Mesodermal cell (in vitro differentiated cells): ENCODE measurements around the gene CNNM4.
A peak's percentile ranks its signal among the peaks of the same experiment; 100 is the strongest.

ENCODE experiments used
- H3K27ac ChIP-seq: 2 replicates; pipeline ENCODE4 v1.7.0; 2013; ENCODE audit warnings: mild to moderate bottlenecking, low read depth, low read length, moderate library complexity; ENCODE audit not compliant: severe bottlenecking
- H3K36me3 ChIP-seq: 2 replicates; pipeline ENCODE4 v1.7.1; 2013; ENCODE audit warnings: mild to moderate bottlenecking, low read length, moderate library complexity; ENCODE audit not compliant: control insufficient read depth, insufficient read depth
- H3K4me1 ChIP-seq: one replicate; pipeline ENCODE4 v1.7.1; 2013; ENCODE audit warnings: mild to moderate bottlenecking, low read length; ENCODE audit not compliant: insufficient read depth, control insufficient read depth, poor library complexity, severe bottlenecking
- H3K4me3 ChIP-seq: 2 replicates; pipeline ENCODE4 v1.7.0; 2013; ENCODE audit warnings: low read length, control low read depth, mild to moderate bottlenecking; ENCODE audit not compliant: insufficient read depth, poor library complexity, severe bottlenecking; ENCODE audit errors: extremely low read depth
- H3K9me3 ChIP-seq: 2 replicates; pipeline ENCODE4 v1.7.1; 2013; ENCODE audit warnings: mild to moderate bottlenecking, low read length, moderate library complexity; ENCODE audit not compliant: control insufficient read depth
- WGBS, 2 experiments: methylation state at CpG; one replicate each; pipeline ENCODE4 v1.1.5; 2013; ENCODE audit warnings: missing lambda C conversion rate in 2 of 2; ENCODE audit not compliant: insufficient coverage in 2 of 2; 5-methylcytosine and 5-hydroxymethylcytosine counted together

The CNNM4 gene

DNA sequence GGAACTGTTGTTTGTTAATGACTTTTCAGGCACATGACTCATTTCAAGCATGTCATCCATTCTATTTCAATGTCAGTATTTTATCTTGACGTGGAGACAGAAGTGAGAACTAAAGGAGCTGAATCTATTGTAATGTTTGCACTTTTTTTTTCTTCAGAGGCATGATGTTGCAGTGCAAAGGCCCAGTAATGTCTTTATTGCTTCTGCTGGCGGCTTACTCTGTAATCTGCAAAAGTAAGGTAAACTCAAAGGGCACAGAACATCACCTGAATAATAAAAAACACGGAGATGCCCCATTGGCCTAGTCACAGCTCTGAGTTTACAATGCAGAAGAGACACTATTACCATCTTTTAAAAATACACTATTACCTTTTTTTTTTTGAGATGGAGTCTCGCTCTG is 53.0 kb downstream of the CNNM4 start:
- H3K4me3 ChIP-seq: no peak overlapping the region
- H3K27ac ChIP-seq: no peak overlapping the region
- 95 to 96% methylated on average over 3 of the region's 4 CpGs for WGBS, 2 experiments
- H3K4me1 ChIP-seq: peaks cover 20% of the 10 kb centered on the region
- peaks cover 7% of the 10 kb centered on the region for H3K36me3 ChIP-seq
- no peaks in the 10 kb centered on the region for H3K9me3 ChIP-seq

GRCh38 chr2:96815326-96816126 is 54.8 kb downstream of the CNNM4 start:
- 2 to 4% methylated on average over 29 to 46 of the region's 60 CpGs for WGBS, 2 experiments
- H3K9me3 ChIP-seq: no peaks in the 10 kb centered on the region
- no peak overlapping the region for H3K27ac ChIP-seq
- H3K36me3 ChIP-seq: peaks cover 14% of the 10 kb centered on the region
- peak overlapping the region; percentile 61 for H3K4me3 ChIP-seq
- H3K4me1 ChIP-seq: peaks cover 15% of the 10 kb centered on the region

DNA sequence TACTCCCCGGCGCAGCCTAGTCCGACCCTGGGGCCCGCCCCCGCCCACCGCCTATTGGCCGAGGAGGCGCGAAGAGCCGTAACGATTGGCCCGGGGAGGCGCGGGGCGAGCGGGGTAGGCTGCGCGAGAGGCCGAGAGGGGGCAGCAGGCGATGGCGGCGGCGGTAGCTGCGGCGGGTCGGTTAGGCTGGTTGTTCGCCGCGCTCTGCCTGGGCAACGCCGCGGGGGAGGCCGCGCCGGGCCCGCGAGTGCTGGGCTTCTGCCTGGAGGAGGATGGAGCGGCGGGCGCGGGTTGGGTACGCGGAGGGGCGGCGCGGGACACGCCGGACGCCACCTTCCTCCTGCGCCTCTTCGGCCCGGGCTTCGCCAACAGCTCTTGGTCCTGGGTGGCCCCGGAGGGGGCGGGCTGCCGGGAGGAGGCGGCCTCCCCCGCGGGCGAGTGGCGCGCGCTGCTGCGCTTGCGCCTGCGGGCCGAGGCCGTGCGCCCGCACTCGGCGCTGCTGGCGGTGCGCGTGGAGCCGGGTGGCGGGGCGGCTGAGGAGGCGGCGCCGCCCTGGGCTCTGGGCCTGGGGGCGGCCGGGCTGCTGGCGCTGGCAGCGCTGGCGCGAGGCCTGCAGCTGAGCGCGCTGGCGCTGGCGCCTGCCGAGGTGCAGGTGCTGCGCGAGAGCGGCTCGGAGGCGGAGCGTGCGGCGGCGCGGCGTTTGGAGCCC is 55.6 kb downstream of the CNNM4 start, which contains the start of gene CNNM3:
Gene CNNM3 (plus strand): TSS at position 142 of the 709 bp plus-strand sequence. CDS start 10 bp downstream, at position 152.
- WGBS, 2 experiments: 0% methylated on average over 57 to 66 of the region's 103 CpGs
- Histone ChIP-seq H3K4me1 (peaks cover 15% of the 10 kb centered on the region), H3K36me3 (peaks cover 14% of the 10 kb centered on the region), H3K27ac (peak within 1 kb of the TSS; percentile 67), H3K4me3 (peak within 1 kb of the TSS; percentile 61), H3K9me3 (no peaks in the 10 kb centered on the region)

DNA sequence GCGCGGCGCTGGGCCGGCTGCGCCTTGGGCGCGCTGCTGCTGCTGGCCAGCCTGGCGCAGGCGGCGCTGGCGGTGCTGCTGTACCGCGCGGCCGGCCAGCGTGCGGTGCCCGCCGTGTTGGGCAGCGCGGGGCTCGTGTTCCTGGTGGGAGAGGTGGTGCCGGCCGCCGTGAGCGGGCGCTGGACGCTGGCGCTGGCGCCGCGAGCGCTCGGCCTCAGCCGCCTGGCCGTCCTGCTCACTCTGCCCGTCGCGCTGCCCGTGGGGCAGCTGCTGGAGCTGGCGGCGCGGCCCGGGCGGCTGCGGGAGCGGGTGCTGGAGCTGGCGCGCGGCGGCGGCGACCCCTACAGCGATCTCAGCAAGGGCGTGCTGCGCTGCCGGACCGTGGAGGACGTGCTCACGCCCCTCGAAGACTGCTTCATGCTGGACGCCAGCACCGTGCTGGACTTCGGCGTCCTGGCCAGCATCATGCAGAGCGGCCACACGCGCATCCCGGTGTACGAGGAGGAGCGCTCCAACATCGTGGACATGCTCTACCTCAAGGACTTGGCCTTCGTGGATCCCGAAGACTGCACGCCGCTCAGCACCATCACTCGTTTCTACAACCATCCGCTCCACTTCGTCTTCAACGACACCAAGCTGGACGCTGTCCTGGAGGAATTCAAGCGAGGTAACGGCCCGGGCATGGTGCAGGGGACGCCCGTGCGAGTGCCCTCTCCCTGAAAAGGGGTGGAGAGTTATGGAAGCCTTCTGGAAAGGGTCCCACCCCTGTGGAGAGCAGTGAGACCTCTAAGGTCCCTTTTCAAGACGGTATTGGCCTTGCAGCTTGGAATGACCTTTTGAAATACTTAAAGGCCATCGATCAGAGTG is 56.4 kb downstream of the CNNM4 start:
- Histone ChIP-seq H3K4me3 (peak overlapping the region; percentile 46), H3K36me3 (peaks cover 14% of the 10 kb centered on the region), H3K27ac (no peak overlapping the region), H3K9me3 (no peaks in the 10 kb centered on the region), H3K4me1 (peaks cover 15% of the 10 kb centered on the region)
- WGBS, 2 experiments: 1% methylated on average over 71 to 72 of the region's 89 CpGs

- 82 to 87% methylated on average over 6 of the region's 8 CpGs for WGBS, 2 experiments
- Histone ChIP-seq H3K36me3 (peaks cover 16% of the 10 kb centered on the region), H3K4me3 (peak overlapping the region; percentile 46), H3K9me3 (no peaks in the 10 kb centered on the region), H3K4me1 (peaks cover 15% of the 10 kb centered on the region), H3K27ac (no peak overlapping the region)
Measured at GRCh38 chr2:96817882-96818281, 57.2 kb downstream of the CNNM4 start.

DNA sequence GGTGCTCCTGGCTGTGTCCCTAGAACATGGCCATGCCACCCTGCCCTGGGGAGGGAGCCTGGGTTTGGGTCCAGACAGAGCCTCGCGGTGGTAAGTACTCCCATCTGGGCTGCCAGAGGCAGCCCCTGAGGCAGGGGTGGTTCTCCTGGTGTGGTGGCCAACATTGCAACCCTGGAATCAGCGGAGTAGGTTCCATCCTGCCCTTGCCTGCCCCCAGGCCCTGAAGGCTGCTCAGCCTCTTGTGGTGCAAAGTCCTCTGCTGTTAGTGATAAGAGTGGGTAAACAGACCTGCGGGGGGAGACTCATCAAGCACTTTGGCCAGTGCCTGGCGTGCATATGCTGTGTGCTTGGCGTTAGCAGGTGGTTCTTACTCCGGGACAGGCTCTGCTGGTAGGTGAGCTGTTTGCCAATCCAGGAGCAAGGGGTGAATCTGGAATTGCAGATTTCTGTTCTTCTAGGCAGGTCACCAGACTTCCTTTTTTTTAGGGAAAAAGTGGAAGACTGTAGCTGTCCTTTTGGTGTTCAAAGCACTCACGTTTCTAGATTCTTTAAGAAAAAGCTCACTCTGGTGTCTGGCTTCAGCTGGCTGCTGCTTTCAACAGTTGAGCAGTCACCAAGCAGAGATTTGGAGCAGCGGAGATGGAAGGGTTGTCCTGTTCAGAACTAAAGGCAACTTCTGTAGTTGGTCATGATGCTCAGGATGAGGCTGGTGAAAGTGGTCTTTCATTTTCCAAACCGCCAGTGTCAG is 58.6 kb downstream of the CNNM4 start:
- Histone ChIP-seq H3K4me3 (no peak overlapping the region), H3K27ac (no peak overlapping the region), H3K36me3 (peaks cover 26% of the 10 kb centered on the region), H3K9me3 (no peaks in the 10 kb centered on the region), H3K4me1 (peaks cover 15% of the 10 kb centered on the region)
- WGBS, 2 experiments: 86 to 91% methylated on average over 6 to 10 of the region's 10 CpGs

GRCh38 chr2:96819876-96820511 is 59.3 kb downstream of the CNNM4 start:
- H3K4me3 ChIP-seq: no peak overlapping the region
- H3K9me3 ChIP-seq: no peaks in the 10 kb centered on the region
- peaks cover 15% of the 10 kb centered on the region for H3K4me1 ChIP-seq
- H3K36me3 ChIP-seq: peaks cover 26% of the 10 kb centered on the region
- 92 to 93% methylated on average over 10 to 12 of the region's 12 CpGs for WGBS, 2 experiments
- H3K27ac ChIP-seq: no peak overlapping the region

DNA sequence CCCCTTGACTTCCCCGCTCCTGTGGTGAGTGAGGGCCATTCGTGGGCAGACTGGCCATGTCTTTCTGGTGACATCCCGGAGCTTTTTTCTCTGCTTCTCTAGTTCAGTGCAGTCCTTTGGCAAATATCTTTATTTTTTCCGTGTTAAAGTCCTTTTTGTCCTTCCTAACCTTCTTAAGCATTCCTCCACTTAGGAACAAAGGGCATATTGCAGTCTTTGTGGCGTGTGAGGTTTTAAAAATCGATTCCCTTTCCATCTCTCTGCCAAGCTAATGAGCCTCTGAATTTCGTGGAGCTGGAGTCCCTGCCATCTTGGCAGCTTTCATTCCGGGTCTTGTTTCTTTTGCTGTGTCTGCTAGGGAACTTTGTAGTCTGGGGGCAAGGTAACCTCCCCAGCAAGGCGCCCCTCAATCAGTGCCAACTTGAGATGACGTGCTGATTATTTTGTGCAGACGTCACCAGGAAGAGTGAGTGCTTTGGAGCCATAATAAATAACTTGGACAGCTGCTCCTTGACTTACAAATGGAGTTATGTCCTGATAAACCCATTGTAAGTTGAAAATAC is 60.5 kb downstream of the CNNM4 start:
- peaks cover 30% of the 10 kb centered on the region for H3K36me3 ChIP-seq
- H3K9me3 ChIP-seq: no peaks in the 10 kb centered on the region
- H3K4me1 ChIP-seq: peaks cover 15% of the 10 kb centered on the region
- H3K4me3 ChIP-seq: no peak overlapping the region
- H3K27ac ChIP-seq: no peak overlapping the region
- whole genome bisulfite sequencing, 2 experiments: 85 to 94% methylated on average over 7 to 9 of the region's 11 CpGs

GRCh38 chr2:96822786-96823185 is 62.1 kb downstream of the CNNM4 start:
- 92 to 95% methylated on average over 4 of the region's 4 CpGs for WGBS, 2 experiments
- H3K9me3 ChIP-seq: no peaks in the 10 kb centered on the region
- H3K27ac ChIP-seq: no peak overlapping the region
- H3K36me3 ChIP-seq: peaks cover 41% of the 10 kb centered on the region
- peaks cover 9% of the 10 kb centered on the region for H3K4me1 ChIP-seq
- no peak overlapping the region for H3K4me3 ChIP-seq
